ENCODE measurements around the gene TRIM8.
"Not testable (repeated sequence)": the region's sequence is repeated elsewhere in the genome, so short reads cannot be mapped to it uniquely, and the experiment has no call there.

TRIM8 gene

GRCh38 chr10:102683736-102684135 is 39.5 kb downstream of the TRIM8 start:
- DNase-seq, result no peak

DNA sequence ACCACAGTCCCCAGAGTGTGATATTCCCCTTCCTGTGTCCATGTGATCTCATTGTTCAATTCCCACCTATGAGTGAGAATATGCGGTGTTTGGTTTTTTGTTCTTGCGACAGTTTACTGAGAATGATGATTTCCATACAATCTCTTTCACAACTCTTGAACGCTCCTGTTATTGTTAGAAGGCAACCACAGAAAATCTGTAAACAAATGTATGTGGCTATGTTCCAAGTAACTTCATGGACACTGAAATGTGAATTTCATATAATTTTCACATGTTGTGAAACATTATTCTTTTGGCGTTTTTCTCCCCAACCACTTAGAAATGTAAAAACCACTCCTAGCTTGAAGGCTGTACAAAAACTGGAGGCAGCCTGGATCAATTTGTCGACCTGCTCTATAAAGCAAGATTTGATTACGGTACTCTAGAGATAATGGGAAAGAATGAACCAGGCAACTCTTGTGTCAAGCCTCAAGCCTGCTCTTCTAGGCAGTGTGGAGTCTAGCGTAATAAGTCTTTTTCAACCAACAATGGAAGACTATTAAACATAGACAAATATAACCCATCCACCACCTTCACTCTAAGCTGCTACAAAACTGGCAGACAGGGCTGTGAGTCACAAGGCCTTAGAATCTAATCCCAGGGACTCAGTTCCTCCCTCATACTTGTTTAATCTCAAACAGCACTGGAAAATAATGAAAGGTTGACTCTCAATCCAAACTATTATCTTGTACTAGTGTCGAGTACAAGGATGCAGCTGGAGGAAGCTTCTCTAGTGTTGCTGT is 47.2 kb downstream of the TRIM8 start:
- DNase-seq, result peak in 1 of 56 donors; percentile 13

GRCh38 chr10:102695401-102695800 is 51.1 kb downstream of the TRIM8 start:
- DNase-seq, result not testable (repeated sequence)

- no peak for DNase-seq
These were observed 52.5 kb downstream of the TRIM8 start for GRCh38 chr10:102696736-102697135.

- no peak for DNase-seq
These were observed 54.6 kb downstream of the TRIM8 start for GRCh38 chr10:102698894-102699293.

DNA sequence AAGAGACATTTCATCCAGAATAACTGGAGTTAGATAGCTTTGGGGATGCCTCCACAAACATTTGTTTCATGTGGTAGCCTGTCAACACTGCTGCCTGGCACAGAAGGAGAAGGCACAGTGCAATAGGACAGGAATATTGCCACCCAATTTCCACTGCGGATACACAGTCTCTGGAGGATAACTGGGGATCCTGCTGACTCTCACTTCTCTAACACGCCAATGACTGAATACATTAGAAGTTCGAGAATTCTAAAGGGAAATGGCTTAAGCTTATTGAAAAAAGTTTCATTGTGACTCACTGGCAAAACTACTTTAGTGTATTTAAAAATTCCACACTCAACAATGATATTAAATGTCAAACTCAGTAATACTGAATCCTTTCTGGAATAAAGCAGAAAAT is 57.0 kb downstream of the TRIM8 start:
- DNase-seq, result no peak

- no peak for DNase-seq
These were observed 57.5 kb downstream of the TRIM8 start for GRCh38 chr10:102701796-102702195.

DNA sequence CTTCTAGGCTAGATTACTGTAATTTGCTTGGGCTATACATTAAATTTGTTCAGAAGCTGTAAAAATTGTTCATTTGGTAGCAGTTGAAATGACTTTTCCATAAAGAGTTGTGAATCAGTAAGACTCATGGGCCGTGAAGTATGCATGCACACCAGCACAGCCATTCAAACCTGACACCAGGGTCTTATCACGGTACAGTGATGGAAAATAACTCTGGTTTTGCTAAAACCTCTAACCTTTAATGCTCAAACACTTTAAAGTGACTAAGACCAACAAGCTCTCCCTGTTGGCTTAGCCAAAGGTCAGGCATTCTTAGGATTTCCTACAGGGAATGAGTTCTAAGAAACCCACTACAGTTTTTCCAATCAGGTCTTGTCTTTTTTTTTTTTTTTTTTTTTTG is 58.5 kb downstream of the TRIM8 start:
- no peak for DNase-seq

DNA sequence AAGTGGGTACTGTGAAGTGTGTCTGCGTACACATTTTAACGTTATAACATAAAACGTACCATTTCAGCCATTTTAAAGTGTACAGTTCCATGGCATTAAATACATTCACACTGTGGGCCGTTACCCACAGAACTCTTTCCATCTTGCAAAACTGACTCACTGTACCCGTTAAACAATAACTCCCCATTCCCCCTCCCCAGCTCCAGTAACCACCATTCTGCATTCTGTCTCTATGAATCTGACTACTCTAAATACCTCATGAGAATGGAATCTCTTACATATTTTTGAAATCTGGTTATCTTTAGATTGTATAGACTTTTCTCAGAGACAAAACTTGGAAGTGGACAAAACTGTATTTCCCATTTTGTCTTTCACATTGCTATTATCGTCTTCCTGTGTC is 60.6 kb downstream of the TRIM8 start:
- DNase-seq, result no peak

DNA sequence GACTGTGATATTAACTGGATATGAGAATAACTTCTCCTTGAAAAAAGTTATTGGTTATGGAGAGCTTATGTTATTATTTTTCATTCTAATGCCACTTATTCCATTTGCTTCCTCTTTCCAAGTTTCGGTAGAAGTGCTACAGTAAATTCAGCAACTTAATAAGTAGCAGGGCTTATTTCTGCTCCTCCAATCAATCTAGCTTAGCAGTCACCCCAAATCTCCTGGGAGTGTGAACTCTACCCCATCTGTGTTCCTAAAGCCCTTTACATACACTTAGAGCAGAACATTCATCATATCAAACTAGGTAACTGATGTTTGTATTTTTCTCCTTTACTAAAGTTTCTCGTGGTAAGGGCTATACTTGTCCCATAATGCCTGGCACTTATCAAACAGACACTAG is 61.3 kb downstream of the TRIM8 start:
- DNase-seq, result no peak
